MM.1S (cell line): ENCODE results near the gene SHISA7.

Source experiments
- DNase-seq: peaks from one replicate; pipeline ENCODE4 v3.0.0-alpha.2; 2015
- H2AFZ ChIP-seq: fragments of 300-600 bp; sonication (generic); 2 replicates; pipeline ENCODE4 v1.6.0; 2016; ENCODE audit warnings: antibody characterized with exemption, low read length
- H3F3A ChIP-seq: fragments of 300-600 bp; sonication (generic); 2 replicates; pipeline ENCODE4 v1.6.1; 2016; ENCODE audit warnings: mild to moderate bottlenecking, antibody characterized with exemption, low read length, moderate library complexity, mixed read lengths; ENCODE audit not compliant: insufficient read depth
- H3K27ac ChIP-seq: fragments of 300-600 bp; sonication (generic); 2 replicates; pipeline ENCODE4 v1.5.1; 2016; ENCODE audit warnings: mild to moderate bottlenecking, low read length
- H3K27me3 ChIP-seq: fragments of 300-600 bp; sonication (generic); replicated peaks from 2 replicates; pipeline ENCODE4 v1.6.0; 2016; ENCODE audit warnings: low read length; ENCODE audit not compliant: insufficient read depth
- H3K36me3 ChIP-seq: fragments of 300-600 bp; sonication (generic); replicated peaks from 2 replicates; pipeline ENCODE4 v1.6.1; 2016; ENCODE audit warnings: mild to moderate bottlenecking, low read length, mixed read lengths; ENCODE audit not compliant: insufficient read depth
- H3K4me1 ChIP-seq: fragments of 300-600 bp; sonication (generic); 2 replicates; pipeline ENCODE4 v1.6.1; 2016; ENCODE audit warnings: low read length, mixed read lengths
- H3K4me2 ChIP-seq: fragments of 300-600 bp; sonication (generic); 2 replicates; pipeline ENCODE4 v1.6.0; 2016; ENCODE audit warnings: low read depth, low read length
- H3K4me3 ChIP-seq: fragments of 300-600 bp; sonication (generic); 2 replicates; pipeline ENCODE4 v1.5.1; 2016; ENCODE audit warnings: low read length, mixed read lengths
- H3K79me2 ChIP-seq: fragments of 300-600 bp; sonication (generic); 2 replicates; pipeline ENCODE4 v1.6.1; 2016; ENCODE audit warnings: mixed run types, low read length, mixed read lengths
- H3K9ac ChIP-seq: fragments of 300-600 bp; sonication (generic); 2 replicates; pipeline ENCODE4 v1.6.1; 2016; ENCODE audit warnings: low read length, mixed read lengths
- H3K9me2 ChIP-seq: fragments of 300-600 bp; sonication (generic); replicated peaks from 2 replicates; pipeline ENCODE4 v1.6.1; 2016; ENCODE audit warnings: mild to moderate bottlenecking, low read length, mixed read lengths; ENCODE audit not compliant: insufficient read depth
- H3K9me3 ChIP-seq: fragments of 300-600 bp; sonication (generic); replicated peaks from 2 replicates; pipeline ENCODE4 v1.6.1; 2016; ENCODE audit warnings: mild to moderate bottlenecking, low read length, mixed read lengths; ENCODE audit not compliant: insufficient read depth
- H4K20me1 ChIP-seq: fragments of 300-600 bp; sonication (generic); 2 replicates; pipeline ENCODE4 v1.6.1; 2016; ENCODE audit warnings: mild to moderate bottlenecking, low read length, moderate library complexity, mixed read lengths; ENCODE audit not compliant: insufficient read depth
- CTCF ChIP-seq: fragments of 300-600 bp; sonication (generic); IDR thresholded peaks from 2 replicates; pipeline ENCODE4 v1.5.1; 2016; ENCODE audit warnings: antibody characterized with exemption, low read length, mixed read lengths
- EZH2 ChIP-seq: fragments of 300-600 bp; sonication (generic); optimal IDR thresholded peaks from 2 replicates; pipeline ENCODE3; 2017; ENCODE audit warnings: low read depth, mild to moderate bottlenecking, antibody characterized with exemption, low read length, mixed read lengths
- EZH2phosphoT487 ChIP-seq: fragments of 300-600 bp; sonication (generic); IDR thresholded peaks from 2 replicates; pipeline ENCODE4 v1.6.1; 2018; ENCODE audit warnings: antibody characterized with exemption, low read length

SHISA7 gene

GRCh38 chr19:55481148-55481793, 38.2 kb upstream of the SHISA7 start:
- Histone ChIP-seq H3K36me3 (no peaks in the 10 kb centered on the region), H3F3A (no peaks in the 10 kb centered on the region), H3K4me2 (no peak overlapping the region), H3K4me3 (no peak overlapping the region), H3K9me2 (no peaks in the 10 kb centered on the region), H3K79me2 (peaks cover 17% of the 10 kb centered on the region), H3K27ac (no peak overlapping the region), H3K4me1 (no peaks in the 10 kb centered on the region), H3K27me3 (peaks cover 23% of the 10 kb centered on the region), H2AFZ (no peak overlapping the region), H4K20me1 (no peaks in the 10 kb centered on the region), H3K9me3 (no peaks in the 10 kb centered on the region), H3K9ac (no peak overlapping the region)
- DNase-seq = no peak
- TF ChIP-seq EZH2 (no peak), CTCF (no peak), EZH2phosphoT487 (no peak)

GRCh38 chr19:55479451-55480230, 36.5 kb upstream of the SHISA7 start:
- no peak overlapping the region for H2AFZ ChIP-seq
- peaks cover 5% of the 10 kb centered on the region; the same call in 1 of the 2 replicates for H3K4me1 ChIP-seq
- H3K4me3 ChIP-seq = no peak overlapping the region
- H3K27ac ChIP-seq = no peak overlapping the region
- H4K20me1 ChIP-seq = no peaks in the 10 kb centered on the region
- H3K4me2 ChIP-seq = no peak overlapping the region
- H3K27me3 ChIP-seq = peaks cover 7% of the 10 kb centered on the region
- H3F3A ChIP-seq = no peaks in the 10 kb centered on the region
- H3K9ac ChIP-seq = no peak overlapping the region
- no peaks in the 10 kb centered on the region for H3K36me3 ChIP-seq
- no peaks in the 10 kb centered on the region for H3K9me3 ChIP-seq
- no peaks in the 10 kb centered on the region for H3K9me2 ChIP-seq
- TF ChIP-seq EZH2phosphoT487 = no peak
- no peak for TF ChIP-seq CTCF
- TF ChIP-seq EZH2 = no peak
- no peak for DNase-seq
- peaks cover 17% of the 10 kb centered on the region for H3K79me2 ChIP-seq

GRCh38 chr19:55479045-55479444, 35.9 kb upstream of the SHISA7 start:
- H3K36me3 ChIP-seq = no peaks in the 10 kb centered on the region
- no peaks in the 10 kb centered on the region for H3K9me3 ChIP-seq
- H2AFZ ChIP-seq = no peak overlapping the region
- DNase-seq = no peak
- no peak for TF ChIP-seq CTCF
- TF ChIP-seq EZH2phosphoT487 = no peak
- no peak for TF ChIP-seq EZH2
- H3K4me1 ChIP-seq = peaks cover 5% of the 10 kb centered on the region; the same call in 1 of the 2 replicates
- H3K27ac ChIP-seq = no peak overlapping the region
- H3K27me3 ChIP-seq = peaks cover 1% of the 10 kb centered on the region
- no peaks in the 10 kb centered on the region for H3F3A ChIP-seq
- H3K4me2 ChIP-seq = no peak overlapping the region
- H4K20me1 ChIP-seq = no peaks in the 10 kb centered on the region
- H3K9ac ChIP-seq = no peak overlapping the region
- peaks cover 17% of the 10 kb centered on the region for H3K79me2 ChIP-seq
- no peaks in the 10 kb centered on the region for H3K9me2 ChIP-seq
- H3K4me3 ChIP-seq = no peak overlapping the region
